Mucosa of gallbladder (tissue), 1 donor: ENCODE data around the gene STX5. TPM values are rescaled to one million over a fixed set of nuclear protein-coding genes. Genes with fewer than 3 reads are reported as not detected.
"Not testable (repeated sequence)": the region's sequence is repeated elsewhere in the genome, so short reads cannot be mapped to it uniquely, and the experiment has no call there.

ENCODE experiments used
- DNase-seq: peaks from one replicate; pipeline ENCODE4 v3.0.0-alpha.2; 2020; ENCODE audit warnings: low spot score
- total RNA-seq: library from RNA; stranded (reverse); gene quantifications from one replicate; pipeline ENCODE4 v1.2.1, GENCODE V29; 2021
- donor health status: DM: no; HTN: no; CAD: no.

Gene STX5
- total RNA-seq: 48.8 TPM

DNA sequence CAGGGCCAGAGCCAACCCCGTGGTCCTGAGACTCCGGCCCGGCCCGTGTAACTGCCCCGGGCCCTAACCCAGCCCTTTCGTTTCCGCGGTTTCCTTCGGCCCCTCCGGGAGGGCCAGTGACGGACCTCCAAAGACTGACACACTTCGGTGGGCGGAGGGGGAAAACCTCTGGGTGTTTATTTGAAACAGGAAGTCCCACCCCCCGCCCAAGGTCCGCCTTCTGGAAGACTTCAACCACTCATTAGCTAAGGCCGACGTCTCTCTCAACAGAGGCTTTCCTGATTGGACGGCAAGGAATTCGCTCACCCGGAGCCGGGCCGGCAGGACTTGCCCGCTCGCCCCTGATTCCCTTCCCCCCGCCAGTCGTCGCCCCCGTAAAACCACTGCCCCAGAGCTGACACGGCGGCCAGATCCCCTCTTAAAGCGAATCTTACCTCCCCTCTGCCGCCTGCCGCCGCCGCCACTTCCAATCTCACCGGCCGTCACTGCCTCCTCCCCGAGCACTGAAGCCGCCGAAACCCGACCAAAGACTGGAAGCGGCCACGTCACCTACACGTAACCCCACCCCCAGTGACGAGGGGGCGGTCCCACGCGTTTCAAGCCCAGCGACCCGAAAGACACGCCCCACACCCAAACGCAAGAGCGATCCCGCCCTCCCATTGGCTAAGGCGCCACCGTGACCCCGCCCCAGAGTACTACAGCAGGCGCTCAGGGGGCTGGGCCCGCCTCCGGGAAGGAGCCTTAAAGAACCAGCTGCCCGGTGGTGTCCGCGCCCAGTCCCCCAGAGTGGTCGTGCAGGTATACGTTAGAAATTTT lies at the start of gene STX5:
Gene STX5 (minus strand): TSS at position 532 of the 816 bp plus-strand sequence. CDS start 808 bp downstream, outside the sequence.
- DNase-seq: peak; percentile 100

GRCh38 chr11:62880803-62881578 lies 49.1 kb upstream of the STX5 start, which contains the start of gene SLC3A2:
Gene SLC3A2, plus strand, starts transcription at chr11:62880896. Its CDS starts 128 bp downstream, at chr11:62881024.
- DNase-seq: peak; percentile 90

DNA sequence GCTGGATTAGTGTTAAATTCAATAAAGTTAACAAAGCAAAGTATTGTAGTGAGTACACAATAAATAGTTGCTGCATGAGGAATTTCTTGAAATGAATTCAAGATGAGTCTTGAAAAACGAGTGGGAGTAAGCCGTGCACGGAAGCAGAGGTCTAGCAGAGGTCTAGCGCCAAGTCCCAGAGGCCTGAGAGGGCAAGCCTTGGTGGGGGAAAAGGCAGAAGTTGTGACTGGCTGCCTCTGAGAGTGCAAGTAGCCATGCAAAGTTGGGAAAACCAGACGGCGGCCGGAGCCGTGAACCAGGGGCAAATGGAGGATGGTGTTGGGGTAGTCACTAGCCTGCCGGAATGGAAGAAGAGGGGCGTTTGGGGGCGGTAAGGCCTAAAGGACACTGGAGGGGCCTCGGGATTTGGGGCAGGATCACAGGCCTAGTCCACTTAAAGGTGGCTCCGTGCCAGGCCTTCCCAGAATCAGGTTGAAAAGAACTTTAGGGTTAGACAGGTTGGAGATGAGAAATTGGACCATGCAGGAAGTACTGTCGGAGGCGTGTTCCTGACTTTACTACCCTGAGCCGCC lies 48.5 kb upstream of the STX5 start:
- DNase-seq: peak; percentile 45

DNA sequence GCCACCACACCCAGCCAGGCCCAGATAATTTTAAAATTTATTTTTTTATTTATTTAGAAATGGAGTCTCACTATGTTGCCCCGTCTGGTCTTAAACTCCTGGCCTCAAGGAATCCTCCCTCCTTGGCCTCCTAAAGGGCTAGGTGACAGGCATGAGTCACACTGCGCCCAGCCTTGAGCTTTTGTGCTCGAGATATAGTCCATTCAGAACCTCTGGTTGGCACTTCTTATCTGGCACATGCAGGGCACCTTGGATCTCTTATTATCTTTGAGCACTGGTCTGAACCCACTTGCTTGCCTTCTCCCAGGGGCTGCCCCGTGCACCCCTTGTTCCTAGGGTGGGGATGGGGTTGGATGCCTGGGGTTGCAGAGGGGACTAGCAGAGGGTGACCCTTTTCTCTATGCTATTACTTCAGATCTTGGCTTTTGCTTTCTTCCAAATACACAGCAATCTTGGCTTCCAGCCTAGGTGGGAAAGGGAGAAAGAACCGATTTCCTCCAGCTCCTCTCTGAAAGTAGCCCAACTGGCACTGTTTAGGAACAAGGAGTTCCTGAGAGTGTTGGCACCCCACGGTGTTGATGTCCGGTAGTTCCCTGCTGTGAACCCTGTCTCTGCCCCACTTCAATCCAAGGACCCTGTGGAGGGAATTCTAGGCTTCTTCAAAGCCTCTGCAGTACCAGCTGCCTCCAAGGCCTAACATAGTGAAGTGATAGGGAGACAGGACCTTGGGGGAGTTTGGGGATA lies 47.6 kb upstream of the STX5 start:
- DNase-seq: no peak

- no peak for DNase-seq
Observed at GRCh38 chr11:62876712-62877111, 44.9 kb upstream of the STX5 start.

GRCh38 chr11:62875698-62876478 lies 44.0 kb upstream of the STX5 start:
- no peak for DNase-seq

GRCh38 chr11:62874851-62875250 lies 43.0 kb upstream of the STX5 start:
- DNase-seq: no peak

- DNase-seq: no peak
Observed at GRCh38 chr11:62865635-62866034, 33.8 kb upstream of the STX5 start.

GRCh38 chr11:62863687-62864335 lies 32.0 kb upstream of the STX5 start:
- no peak for DNase-seq

DNA sequence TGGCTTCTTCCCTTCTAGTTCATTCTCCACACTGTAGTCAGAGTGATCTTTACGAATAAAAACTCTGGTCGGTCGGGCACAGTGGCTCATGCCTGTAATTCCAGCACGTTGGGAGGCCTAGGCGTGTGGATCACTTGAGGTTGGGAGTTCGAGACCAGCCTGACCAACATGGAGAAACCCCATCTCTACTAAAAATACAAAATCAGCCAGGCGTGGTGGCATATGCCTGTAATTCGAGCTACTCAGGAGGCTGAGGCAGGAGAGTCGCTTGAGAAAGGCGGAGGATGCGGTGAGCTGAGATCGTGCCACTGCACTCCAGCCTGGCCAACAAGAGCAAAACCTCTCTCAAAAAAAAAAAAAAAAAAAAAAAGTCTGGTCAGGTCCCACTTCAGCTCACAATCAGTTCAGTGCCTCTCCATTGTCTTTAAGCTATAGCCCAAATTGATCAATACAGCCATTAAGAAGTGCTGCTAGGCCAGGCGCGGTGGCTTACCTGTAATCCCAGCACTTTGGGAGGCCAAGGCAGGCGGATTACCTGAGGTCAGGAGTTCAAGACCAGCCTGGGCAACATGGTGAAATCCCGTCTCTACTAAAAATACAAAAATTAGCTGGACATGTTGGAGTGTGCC lies 29.8 kb upstream of the STX5 start:
- DNase-seq: not testable (repeated sequence)

- DNase-seq: no peak
Observed at GRCh38 chr11:62860835-62861563, 29.1 kb upstream of the STX5 start.

GRCh38 chr11:62859281-62859703 lies 27.4 kb upstream of the STX5 start:
- DNase-seq: not testable (repeated sequence)

- DNase-seq: no peak
Observed at GRCh38 chr11:62858201-62858600, 26.4 kb upstream of the STX5 start.

DNA sequence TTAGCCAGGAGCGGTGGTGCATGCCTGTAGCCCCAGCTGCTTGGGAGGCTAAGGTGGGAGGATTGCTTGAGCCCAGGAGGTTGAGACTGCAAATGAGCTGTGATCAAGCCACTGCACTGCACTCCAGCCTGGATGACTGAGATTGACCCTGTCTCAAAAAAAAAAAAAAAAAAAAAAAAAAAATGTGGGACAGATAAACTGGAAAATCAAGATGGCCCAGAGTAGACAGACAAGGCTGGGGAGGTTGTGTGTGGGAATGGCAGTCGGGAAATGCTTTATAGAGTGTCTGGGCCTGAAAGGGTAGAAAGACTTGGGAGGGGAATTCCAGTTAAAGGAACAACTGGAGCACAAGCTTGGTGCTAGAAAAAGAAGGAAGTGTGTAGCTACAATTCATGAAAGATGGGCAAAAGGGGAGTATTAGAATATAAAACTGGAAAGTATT lies 25.7 kb upstream of the STX5 start:
- DNase-seq: no peak

- DNase-seq: no peak
Observed at GRCh38 chr11:62856333-62856895, 24.6 kb upstream of the STX5 start.

- peak; percentile 97 for DNase-seq
Observed at GRCh38 chr11:62855571-62856332, 23.9 kb upstream of the STX5 start.

- DNase-seq: no peak
Observed at GRCh38 chr11:62854825-62855570, 23.1 kb upstream of the STX5 start.
